HL-60 (cell line): ENCODE data around the gene PRRG3.

Experiments used
- DNase-seq, 2 experiments: peaks; one replicate each; pipeline ENCODE4 v3.0.0-alpha.2; 2010 to 2020; ENCODE audit warnings: low read depth in 1 of 2, low spot score in 1 of 2
- H3K27ac ChIP-seq: fragments of 250-450 bp; sonication (Bioruptor Pico); replicated peaks from 2 replicates; pipeline ENCODE4 v1.5.1; 2020; ENCODE audit warnings: mild to moderate bottlenecking, moderate library complexity
- H3K27me3 ChIP-seq: fragments of 250-450 bp; sonication (Bioruptor Pico); 2 replicates; pipeline ENCODE4 v1.5.1; 2021; ENCODE audit warnings: mild to moderate bottlenecking, moderate library complexity; ENCODE audit not compliant: insufficient read depth, poor library complexity, severe bottlenecking
- H3K4me3 ChIP-seq: replicated peaks from 2 replicates; pipeline ENCODE4 v1.5.1; 2011; ENCODE audit warnings: mild to moderate bottlenecking, control low read depth, low read length; ENCODE audit not compliant: insufficient read depth
- GABPA ChIP-seq: IDR thresholded peaks from 2 replicates; pipeline ENCODE4 v1.6.1; 2012; ENCODE audit warnings: low read depth
- POLR2AphosphoS5 ChIP-seq: IDR thresholded peaks from 2 replicates; pipeline ENCODE4 v1.6.1; 2012; ENCODE audit warnings: low read depth
- SPI1 ChIP-seq: IDR thresholded peaks from 2 replicates; pipeline ENCODE4 v1.6.1; 2012; ENCODE audit warnings: low read depth, mild to moderate bottlenecking, borderline replicate concordance
- TF ChIP-seq, protein P1 (sequence below): IDR thresholded peaks from 2 replicates; pipeline ENCODE4 v1.6.1; 2012; ENCODE audit warnings: low read depth; ENCODE audit not compliant: insufficient replicate concordance
- TF ChIP-seq, protein P2 (sequence below): IDR thresholded peaks from one replicate; pipeline ENCODE4 v1.5.1; 2011; ENCODE audit warnings: low read length, control low read depth, inconsistent platforms; ENCODE audit not compliant: insufficient read depth

Gene PRRG3

DNA sequence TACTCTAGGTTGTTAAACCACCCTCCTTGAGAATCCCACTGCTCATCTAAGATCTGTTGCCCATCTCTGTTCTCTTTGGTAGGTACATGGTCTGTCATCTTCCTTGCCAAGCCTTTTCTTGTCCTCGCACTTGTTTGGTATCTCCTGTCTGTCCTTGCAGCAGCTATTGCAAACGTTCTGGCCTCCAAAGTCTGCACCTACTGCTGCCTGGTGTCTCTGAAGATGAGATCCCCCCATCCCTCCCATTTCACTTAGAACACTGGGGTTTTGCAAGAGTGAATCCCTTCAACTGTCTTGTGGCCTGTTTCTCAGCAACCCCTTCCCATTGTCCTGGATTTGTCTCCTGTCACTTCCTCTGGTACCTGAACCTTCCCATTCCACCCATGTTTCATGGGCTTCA, 40.0 kb downstream of the PRRG3 start:
- no peak overlapping the region for H3K27ac ChIP-seq
- H3K4me3 ChIP-seq = no peak overlapping the region
- no peak for TF ChIP-seq SPI1
- TF ChIP-seq GABPA = no peak
- TF ChIP-seq, protein P1, sequence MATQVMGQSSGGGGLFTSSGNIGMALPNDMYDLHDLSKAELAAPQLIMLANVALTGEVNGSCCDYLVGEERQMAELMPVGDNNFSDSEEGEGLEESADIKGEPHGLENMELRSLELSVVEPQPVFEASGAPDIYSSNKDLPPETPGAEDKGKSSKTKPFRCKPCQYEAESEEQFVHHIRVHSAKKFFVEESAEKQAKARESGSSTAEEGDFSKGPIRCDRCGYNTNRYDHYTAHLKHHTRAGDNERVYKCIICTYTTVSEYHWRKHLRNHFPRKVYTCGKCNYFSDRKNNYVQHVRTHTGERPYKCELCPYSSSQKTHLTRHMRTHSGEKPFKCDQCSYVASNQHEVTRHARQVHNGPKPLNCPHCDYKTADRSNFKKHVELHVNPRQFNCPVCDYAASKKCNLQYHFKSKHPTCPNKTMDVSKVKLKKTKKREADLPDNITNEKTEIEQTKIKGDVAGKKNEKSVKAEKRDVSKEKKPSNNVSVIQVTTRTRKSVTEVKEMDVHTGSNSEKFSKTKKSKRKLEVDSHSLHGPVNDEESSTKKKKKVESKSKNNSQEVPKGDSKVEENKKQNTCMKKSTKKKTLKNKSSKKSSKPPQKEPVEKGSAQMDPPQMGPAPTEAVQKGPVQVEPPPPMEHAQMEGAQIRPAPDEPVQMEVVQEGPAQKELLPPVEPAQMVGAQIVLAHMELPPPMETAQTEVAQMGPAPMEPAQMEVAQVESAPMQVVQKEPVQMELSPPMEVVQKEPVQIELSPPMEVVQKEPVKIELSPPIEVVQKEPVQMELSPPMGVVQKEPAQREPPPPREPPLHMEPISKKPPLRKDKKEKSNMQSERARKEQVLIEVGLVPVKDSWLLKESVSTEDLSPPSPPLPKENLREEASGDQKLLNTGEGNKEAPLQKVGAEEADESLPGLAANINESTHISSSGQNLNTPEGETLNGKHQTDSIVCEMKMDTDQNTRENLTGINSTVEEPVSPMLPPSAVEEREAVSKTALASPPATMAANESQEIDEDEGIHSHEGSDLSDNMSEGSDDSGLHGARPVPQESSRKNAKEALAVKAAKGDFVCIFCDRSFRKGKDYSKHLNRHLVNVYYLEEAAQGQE = no peak
- TF ChIP-seq, protein P2, sequence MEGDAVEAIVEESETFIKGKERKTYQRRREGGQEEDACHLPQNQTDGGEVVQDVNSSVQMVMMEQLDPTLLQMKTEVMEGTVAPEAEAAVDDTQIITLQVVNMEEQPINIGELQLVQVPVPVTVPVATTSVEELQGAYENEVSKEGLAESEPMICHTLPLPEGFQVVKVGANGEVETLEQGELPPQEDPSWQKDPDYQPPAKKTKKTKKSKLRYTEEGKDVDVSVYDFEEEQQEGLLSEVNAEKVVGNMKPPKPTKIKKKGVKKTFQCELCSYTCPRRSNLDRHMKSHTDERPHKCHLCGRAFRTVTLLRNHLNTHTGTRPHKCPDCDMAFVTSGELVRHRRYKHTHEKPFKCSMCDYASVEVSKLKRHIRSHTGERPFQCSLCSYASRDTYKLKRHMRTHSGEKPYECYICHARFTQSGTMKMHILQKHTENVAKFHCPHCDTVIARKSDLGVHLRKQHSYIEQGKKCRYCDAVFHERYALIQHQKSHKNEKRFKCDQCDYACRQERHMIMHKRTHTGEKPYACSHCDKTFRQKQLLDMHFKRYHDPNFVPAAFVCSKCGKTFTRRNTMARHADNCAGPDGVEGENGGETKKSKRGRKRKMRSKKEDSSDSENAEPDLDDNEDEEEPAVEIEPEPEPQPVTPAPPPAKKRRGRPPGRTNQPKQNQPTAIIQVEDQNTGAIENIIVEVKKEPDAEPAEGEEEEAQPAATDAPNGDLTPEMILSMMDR = no peak
- no peak for TF ChIP-seq POLR2AphosphoS5
- no peak for DNase-seq
- H3K27me3 ChIP-seq = no peaks in the 10 kb centered on the region

DNA sequence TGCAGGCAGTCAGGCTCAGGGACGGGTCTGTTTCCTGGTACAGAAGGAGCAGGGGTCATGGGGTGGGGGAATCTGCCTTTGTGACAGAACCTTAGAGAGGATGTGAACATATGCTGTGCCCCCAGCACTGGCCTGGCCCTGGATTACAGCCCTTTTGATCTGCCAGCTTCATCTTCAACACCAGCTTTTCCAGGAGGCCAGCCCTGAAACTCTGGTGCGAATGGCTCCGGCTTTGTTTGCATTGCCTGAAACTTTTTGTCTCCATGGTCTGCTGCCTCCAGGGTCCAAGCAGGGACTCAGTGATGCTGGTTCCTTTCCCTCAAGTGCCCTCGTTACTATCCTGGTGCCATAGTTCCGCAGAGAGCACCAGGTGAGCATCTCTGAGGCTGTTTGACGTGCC, 41.4 kb downstream of the PRRG3 start:
- no peak for DNase-seq
- H3K27ac ChIP-seq = no peak overlapping the region
- H3K27me3 ChIP-seq = no peaks in the 10 kb centered on the region
- H3K4me3 ChIP-seq = no peak overlapping the region
- no peak for TF ChIP-seq SPI1
- TF ChIP-seq, protein P1 = no peak
- TF ChIP-seq, protein P2 = no peak
- TF ChIP-seq GABPA = no peak
- TF ChIP-seq POLR2AphosphoS5 = no peak

DNA sequence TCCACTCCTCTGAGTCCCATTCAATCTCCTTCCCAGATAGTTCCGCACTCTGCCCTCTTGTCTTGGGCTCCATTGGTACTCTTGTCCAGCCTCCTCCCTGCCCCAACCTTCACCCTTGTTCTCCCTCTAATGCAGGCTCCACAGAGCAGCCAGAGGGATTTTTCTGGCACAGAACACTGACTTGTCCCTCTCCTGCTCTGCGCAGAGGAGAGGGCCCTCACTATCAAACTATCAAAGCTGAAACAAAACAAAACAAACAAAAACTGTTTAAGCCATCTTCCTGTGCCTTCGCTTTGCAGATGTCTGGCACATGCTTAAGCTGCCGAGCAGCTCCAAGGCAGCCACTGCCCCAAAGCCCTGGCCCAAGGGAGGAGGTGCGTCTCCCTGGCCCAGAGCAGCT, 42.2 kb downstream of the PRRG3 start:
- no peak for DNase-seq
- Histone ChIP-seq H3K4me3 (no peak overlapping the region), H3K27ac (no peak overlapping the region), H3K27me3 (no peaks in the 10 kb centered on the region)
- TF ChIP-seq POLR2AphosphoS5 (no peak), SPI1 (no peak), GABPA (no peak)
- TF ChIP-seq, protein P1 = no peak
- TF ChIP-seq, protein P2 = no peak
